HCT116 (cell line): ENCODE results near the gene PRSS53. TPM values are rescaled to one million over a fixed set of nuclear protein-coding genes. Genes with fewer than 3 reads are reported as not detected.

ENCODE experiments used
- ATAC-seq: fragments of 200-7000 bp; cut with Tn5 transposase; 2 replicates; pipeline ENCODE4 v1.9.1; 2020; ENCODE audit warnings: mild to moderate bottlenecking, moderate library complexity
- BruUV-seq: library from RNA; stranded (reverse); fragments of 400-500 nt; replicated peaks from 2 replicates; lab custom pipeline; 2021; lab: Mats Ljungman, UMichigan
- CTCF ChIA-PET: fragments of 300-600 bp; sonication (Branson Sonifier 250); formaldehyde crosslinking; loops from one replicate; lab custom pipeline; 2021; ENCODE audit warnings: antibody characterized with exemption; lab: Charles Lee
- POLR2A ChIA-PET: fragments of 300-600, 350-600 bp; sonication (Branson Sonifier 250); formaldehyde crosslinking; loops from one replicate; lab custom pipeline; 2021; ENCODE audit warnings: antibody characterized with exemption; lab: Charles Lee
- RAD21 ChIA-PET, 2 experiments: fragments of 300-600 bp; sonication (Branson Sonifier 250); formaldehyde crosslinking; loops; one replicate each; lab custom pipeline; 2023; ENCODE audit warnings: low total read pairs in 2 of 2; ENCODE audit not compliant: uncharacterized antibody in 2 of 2, unreplicated experiment in 2 of 2, low non-redundant PET in 1 of 2; lab: Charles Lee
- DNase-seq: peaks from one replicate; pipeline ENCODE4 v3.0.0-alpha.2; 2010; ENCODE audit warnings: low read depth, low spot score
- H2AFZ ChIP-seq: fragments of 200-600 bp; shearing (Covaris generic), sonication (generic); 2 replicates; pipeline ENCODE4 v1.6.1; 2017; ENCODE audit warnings: low read depth, mixed run types, mixed read lengths, antibody characterized with exemption, low read length; ENCODE audit not compliant: poor library complexity, severe bottlenecking
- H3K27ac ChIP-seq: 2 replicates; pipeline ENCODE4 v1.5.1; 2012; ENCODE audit warnings: low read depth, low read length
- H3K27me3 ChIP-seq: fragments of 200-600 bp; sonication (generic); 2 replicates; pipeline ENCODE4 v1.6.1; 2016; ENCODE audit warnings: mixed run types, low read length, mixed read lengths; ENCODE audit not compliant: insufficient read depth
- H3K36me3 ChIP-seq, 2 experiments: fragments of 200-500 bp in 1 of 2; fragments of 200-600 bp in 1 of 2; sonication (Bioruptor generic) in 1 of 2; sonication (generic) in 1 of 2; 2 replicates each; pipeline versions ENCODE4 v1.5.1 to v1.6.1; 2014 to 2016; ENCODE audit warnings: low read length in 2 of 2, inconsistent platforms in 1 of 2, mixed read lengths in 1 of 2, mixed run types in 1 of 2; ENCODE audit not compliant: insufficient read depth in 2 of 2, control insufficient read depth in 1 of 2
- H3K4me1 ChIP-seq, 2 experiments: fragments of 200-600 bp in 1 of 2; sonication (generic) in 1 of 2; 2 replicates each; pipeline versions ENCODE4 v1.5.1 to v1.6.1; 2012 to 2017; ENCODE audit warnings: low read length in 2 of 2, inconsistent platforms in 1 of 2, mild to moderate bottlenecking in 1 of 2, mixed read lengths in 1 of 2, mixed run types in 1 of 2, moderate library complexity in 1 of 2; ENCODE audit not compliant: insufficient read depth in 2 of 2, control insufficient read depth in 1 of 2
- H3K4me2 ChIP-seq: fragments of 200-600 bp; sonication (generic); 2 replicates; pipeline ENCODE4 v1.6.1; 2017; ENCODE audit warnings: mixed run types, low read length, mixed read lengths
- H3K4me3 ChIP-seq, 2 experiments: fragments of 200-600 bp in 1 of 2; sonication (generic) in 1 of 2; replicated peaks in 1 of 2; 2 replicates each; pipeline ENCODE4 v1.5.1; 2011 to 2016; ENCODE audit warnings: low read length in 2 of 2, control low read depth in 1 of 2, low read depth in 1 of 2, mild to moderate bottlenecking in 1 of 2, mixed read lengths in 1 of 2, mixed run types in 1 of 2
- H3K79me2 ChIP-seq: fragments of 200-600 bp; sonication (generic); 2 replicates; pipeline ENCODE4 v1.6.1; 2017; ENCODE audit warnings: mild to moderate bottlenecking, mixed run types, low read length, moderate library complexity, mixed read lengths; ENCODE audit not compliant: insufficient read depth
- H3K9ac ChIP-seq: fragments of 200-600 bp; sonication (generic); 2 replicates; pipeline ENCODE4 v1.6.1; 2016; ENCODE audit warnings: low read length, mixed read lengths
- H3K9me2 ChIP-seq: fragments of 200-600 bp; sonication (generic), shearing (Covaris generic); 2 replicates; pipeline ENCODE4 v1.6.1; 2017; ENCODE audit warnings: mixed run types, mild to moderate bottlenecking, moderate library complexity; ENCODE audit not compliant: insufficient read depth
- H3K9me3 ChIP-seq, 2 experiments: fragments of 200-500 bp in 1 of 2; fragments of 200-600 bp in 1 of 2; sonication (Bioruptor generic) in 1 of 2; sonication (generic) in 1 of 2; 2 replicates each; pipeline ENCODE4 v1.6.1; 2014 to 2017; ENCODE audit warnings: low read length in 2 of 2, mixed read lengths in 2 of 2, inconsistent platforms in 1 of 2, low read depth in 1 of 2, mild to moderate bottlenecking in 1 of 2, mixed run types in 1 of 2, moderate library complexity in 1 of 2; ENCODE audit not compliant: control insufficient read depth in 1 of 2, insufficient read depth in 1 of 2
- H4K20me1 ChIP-seq: fragments of 200-600 bp; sonication (generic), shearing (Covaris generic); 2 replicates; pipeline ENCODE4 v1.6.1; 2017; ENCODE audit warnings: mixed run types, mild to moderate bottlenecking, moderate library complexity; ENCODE audit not compliant: insufficient read depth
- CBX3 ChIP-seq: IDR thresholded peaks from 2 replicates; pipeline ENCODE4 v1.6.1; 2012; ENCODE audit warnings: low read depth
- ELF1 ChIP-seq: IDR thresholded peaks from 2 replicates; pipeline ENCODE4 v1.6.1; 2012; ENCODE audit warnings: low read depth, borderline replicate concordance
- EZH2 ChIP-seq: fragments of 200-600 bp; sonication (generic); IDR thresholded peaks from 2 replicates; pipeline ENCODE4 v1.6.1; 2017; ENCODE audit warnings: antibody characterized with exemption, mixed run types
- RAD21 ChIP-seq: IDR thresholded peaks from 2 replicates; pipeline ENCODE4 v1.6.1; 2012; ENCODE audit warnings: low read depth, mild to moderate bottlenecking
- SRF ChIP-seq: IDR thresholded peaks from 2 replicates; pipeline ENCODE4 v1.6.1; 2012; ENCODE audit warnings: low read depth
- YY1 ChIP-seq: IDR thresholded peaks from 2 replicates; pipeline ENCODE4 v1.6.1; 2011; ENCODE audit warnings: low read length, low read depth, moderate library complexity, mild to moderate bottlenecking; ENCODE audit not compliant: insufficient replicate concordance; ENCODE audit errors: extremely low read depth
- ZFX ChIP-seq: fragments of 450-650 bp; IDR thresholded peaks from 2 replicates; pipeline ENCODE4 v1.6.1; 2017
- ZNF274 ChIP-seq: fragments of 200-500 bp; sonication (Bioruptor generic); IDR thresholded peaks from 2 replicates; pipeline ENCODE4 v1.6.1; 2014; ENCODE audit warnings: mild to moderate bottlenecking, low read depth, low read length, inconsistent platforms
- intact Hi-C: fragments of 100-400 bp; cut with micrococcal nuclease; formaldehyde crosslinking; loops from 2 replicates; pipeline ENCODE4 v1.10.0; 2022
- total RNA-seq: library from RNA; stranded (reverse); gene quantifications from one replicate; pipeline ENCODE4 v1.2.1, GENCODE V29; 2021; ENCODE audit not compliant: unreplicated experiment
- TF ChIP-seq, protein P1 (sequence below): IDR thresholded peaks from 2 replicates; pipeline ENCODE4 v1.6.1; 2012
- TF ChIP-seq, protein P2 (sequence below): IDR thresholded peaks from 2 replicates; pipeline ENCODE4 v1.6.1; 2011; ENCODE audit warnings: mild to moderate bottlenecking, low read length, moderate library complexity; ENCODE audit not compliant: insufficient replicate concordance; ENCODE audit errors: extremely low read depth

Gene PRSS53
- total RNA-seq, 1 experiment from 2014 or later: 11.6 TPM

DNA sequence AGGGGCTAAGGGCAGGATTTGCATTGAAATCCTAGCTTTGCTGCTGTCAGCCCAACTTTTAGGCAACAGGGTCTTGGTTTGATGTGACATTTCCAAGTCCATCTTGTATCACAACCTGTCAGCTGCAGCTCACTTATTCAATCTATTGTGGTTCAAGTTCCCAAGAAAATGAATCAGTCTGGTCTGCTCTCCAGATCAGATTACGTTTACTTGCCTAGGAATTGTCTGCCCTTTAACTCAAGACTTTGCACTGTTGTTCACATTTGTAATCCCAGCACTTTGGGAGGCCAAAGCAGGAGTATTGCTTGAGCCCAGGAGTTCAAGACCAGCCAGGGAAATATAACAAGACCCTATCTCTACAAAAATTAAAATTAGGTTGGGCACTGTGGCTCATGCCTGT, 45.4 kb downstream of the PRSS53 start:
- no peaks in the 10 kb centered on the region for H3K9me3 ChIP-seq
- H3K9ac ChIP-seq: no peak overlapping the region
- ATAC-seq (no peak), DNase-seq (no peak)
- no peaks in the 10 kb centered on the region for H4K20me1 ChIP-seq
- intact Hi-C loops: no loop called here
- no TSS peak for BruUV-seq
- no peak overlapping the region for H3K4me2 ChIP-seq
- ChIA-PET RAD21 (no interaction called here), CTCF (no interaction called here), POLR2A (no interaction called here)
- TF ChIP-seq, protein P1, sequence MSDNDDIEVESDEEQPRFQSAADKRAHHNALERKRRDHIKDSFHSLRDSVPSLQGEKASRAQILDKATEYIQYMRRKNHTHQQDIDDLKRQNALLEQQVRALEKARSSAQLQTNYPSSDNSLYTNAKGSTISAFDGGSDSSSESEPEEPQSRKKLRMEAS: no peak
- no peak for TF ChIP-seq RAD21
- TF ChIP-seq ELF1: no peak
- no peak for TF ChIP-seq CBX3
- TF ChIP-seq, protein P2, sequence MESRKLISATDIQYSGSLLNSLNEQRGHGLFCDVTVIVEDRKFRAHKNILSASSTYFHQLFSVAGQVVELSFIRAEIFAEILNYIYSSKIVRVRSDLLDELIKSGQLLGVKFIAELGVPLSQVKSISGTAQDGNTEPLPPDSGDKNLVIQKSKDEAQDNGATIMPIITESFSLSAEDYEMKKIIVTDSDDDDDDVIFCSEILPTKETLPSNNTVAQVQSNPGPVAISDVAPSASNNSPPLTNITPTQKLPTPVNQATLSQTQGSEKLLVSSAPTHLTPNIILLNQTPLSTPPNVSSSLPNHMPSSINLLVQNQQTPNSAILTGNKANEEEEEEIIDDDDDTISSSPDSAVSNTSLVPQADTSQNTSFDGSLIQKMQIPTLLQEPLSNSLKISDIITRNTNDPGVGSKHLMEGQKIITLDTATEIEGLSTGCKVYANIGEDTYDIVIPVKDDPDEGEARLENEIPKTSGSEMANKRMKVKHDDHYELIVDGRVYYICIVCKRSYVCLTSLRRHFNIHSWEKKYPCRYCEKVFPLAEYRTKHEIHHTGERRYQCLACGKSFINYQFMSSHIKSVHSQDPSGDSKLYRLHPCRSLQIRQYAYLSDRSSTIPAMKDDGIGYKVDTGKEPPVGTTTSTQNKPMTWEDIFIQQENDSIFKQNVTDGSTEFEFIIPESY: no peak
- TF ChIP-seq ZNF274: no peak
- TF ChIP-seq YY1: no peak
- no peak for TF ChIP-seq EZH2
- TF ChIP-seq SRF: no peak
- TF ChIP-seq ZFX: no peak
- peaks cover 0 to 7% of the 10 kb centered on the region in 2 experiments; a peak in 1 of 4 replicates for H3K4me1 ChIP-seq
- no peaks in the 10 kb centered on the region; a peak in 1 of 4 replicates for H3K36me3 ChIP-seq
- H2AFZ ChIP-seq: no peak overlapping the region
- no peaks in the 10 kb centered on the region for H3K9me2 ChIP-seq
- H3K27me3 ChIP-seq: no peaks in the 10 kb centered on the region
- H3K27ac ChIP-seq: no peak overlapping the region
- H3K4me3 ChIP-seq: no peak overlapping the region
- H3K79me2 ChIP-seq: no peaks in the 10 kb centered on the region
